ENCODE measurements around the gene S1PR2.
"Not testable (repeated sequence)": the region's sequence is repeated elsewhere in the genome, so short reads cannot be mapped to it uniquely, and the experiment has no call there.

S1PR2 gene

GRCh38 chr19:10184636-10185035, 46.5 kb downstream of the S1PR2 start:
- DNase-seq: no peak

- no peak for DNase-seq
Measured at GRCh38 chr19:10183926-10184325, 47.2 kb downstream of the S1PR2 start.

- DNase-seq: no peak
Measured at GRCh38 chr19:10182847-10183246, 48.3 kb downstream of the S1PR2 start.

- DNase-seq: no peak
Measured at GRCh38 chr19:10182076-10182475, 49.1 kb downstream of the S1PR2 start.

- DNase-seq: no peak
Measured at GRCh38 chr19:10180459-10180858, 50.7 kb downstream of the S1PR2 start.

GRCh38 chr19:10180024-10180423, 51.1 kb downstream of the S1PR2 start:
- not testable (repeated sequence) for DNase-seq

GRCh38 chr19:10173527-10173926, 57.6 kb downstream of the S1PR2 start:
- no peak for DNase-seq

Measured in NCI-H524 treated with DMSO at 0.1 percent for 48 hours (cell line).